AG09319 (cell line): ENCODE measurements around the gene VNN1.

ENCODE experiments used
- DNase-seq: peaks from one replicate; pipeline ENCODE4 v3.0.0-alpha.2; 2010; ENCODE audit warnings: low read depth; ENCODE audit errors: extremely low read depth
- TF ChIP-seq, protein P1 (sequence below): IDR thresholded peaks from 2 replicates; pipeline ENCODE4 v1.5.1; 2011; ENCODE audit warnings: low read depth, mild to moderate bottlenecking, inconsistent platforms, low read length, moderate library complexity

The VNN1 gene

DNA sequence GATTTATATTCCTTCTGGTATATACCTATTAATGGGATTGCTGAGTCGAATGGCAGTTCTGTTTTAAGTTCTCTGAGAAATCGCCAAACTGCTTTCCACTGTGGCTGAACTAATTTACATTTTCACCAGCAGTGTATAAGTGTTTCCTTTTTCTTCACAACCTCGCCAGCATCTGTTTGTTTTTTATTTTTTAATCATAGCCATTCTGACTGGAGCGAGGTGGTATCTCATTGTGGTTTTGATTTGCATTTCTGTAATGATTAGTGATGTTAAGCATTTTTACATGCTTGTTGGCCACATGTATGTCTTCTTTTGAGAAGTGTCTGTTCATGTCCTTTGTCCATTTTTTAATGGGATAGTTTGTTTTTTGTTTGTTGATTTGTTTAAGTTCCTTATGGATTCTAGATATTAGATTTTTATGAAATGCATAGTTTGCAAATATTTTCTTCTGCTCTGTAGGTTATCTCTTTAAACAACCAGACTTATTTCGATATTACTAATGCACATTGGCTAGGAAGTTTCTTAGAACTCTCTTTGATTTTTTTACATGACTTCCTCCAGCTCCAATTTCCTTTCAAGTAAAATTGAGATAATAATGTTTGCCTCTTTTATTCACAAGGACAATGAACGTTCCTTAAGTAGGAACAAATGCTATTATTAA lies 12.2 kb upstream of the VNN1 start:
- no peak for DNase-seq
- TF ChIP-seq, protein P1, sequence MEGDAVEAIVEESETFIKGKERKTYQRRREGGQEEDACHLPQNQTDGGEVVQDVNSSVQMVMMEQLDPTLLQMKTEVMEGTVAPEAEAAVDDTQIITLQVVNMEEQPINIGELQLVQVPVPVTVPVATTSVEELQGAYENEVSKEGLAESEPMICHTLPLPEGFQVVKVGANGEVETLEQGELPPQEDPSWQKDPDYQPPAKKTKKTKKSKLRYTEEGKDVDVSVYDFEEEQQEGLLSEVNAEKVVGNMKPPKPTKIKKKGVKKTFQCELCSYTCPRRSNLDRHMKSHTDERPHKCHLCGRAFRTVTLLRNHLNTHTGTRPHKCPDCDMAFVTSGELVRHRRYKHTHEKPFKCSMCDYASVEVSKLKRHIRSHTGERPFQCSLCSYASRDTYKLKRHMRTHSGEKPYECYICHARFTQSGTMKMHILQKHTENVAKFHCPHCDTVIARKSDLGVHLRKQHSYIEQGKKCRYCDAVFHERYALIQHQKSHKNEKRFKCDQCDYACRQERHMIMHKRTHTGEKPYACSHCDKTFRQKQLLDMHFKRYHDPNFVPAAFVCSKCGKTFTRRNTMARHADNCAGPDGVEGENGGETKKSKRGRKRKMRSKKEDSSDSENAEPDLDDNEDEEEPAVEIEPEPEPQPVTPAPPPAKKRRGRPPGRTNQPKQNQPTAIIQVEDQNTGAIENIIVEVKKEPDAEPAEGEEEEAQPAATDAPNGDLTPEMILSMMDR: no peak

DNA sequence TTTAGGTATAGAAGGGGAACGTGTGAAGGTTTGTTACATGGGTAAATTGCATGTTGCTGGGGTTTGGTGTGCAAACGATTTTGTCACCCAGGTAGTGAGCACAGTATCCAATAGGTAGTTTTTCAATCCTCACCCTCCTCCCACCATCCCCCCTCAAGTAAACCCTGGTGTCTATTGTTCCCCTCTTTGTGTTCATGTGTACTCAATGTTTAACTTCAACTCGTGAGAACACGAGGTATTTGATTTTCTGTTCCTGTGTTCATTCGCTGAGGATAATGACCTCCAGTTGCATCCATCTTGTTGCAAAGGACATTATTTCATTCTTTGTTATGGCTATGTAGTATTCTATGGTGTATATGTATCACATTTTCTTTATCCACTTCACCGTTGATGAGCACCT lies 11.6 kb upstream of the VNN1 start:
- TF ChIP-seq, protein P1: no peak
- no peak for DNase-seq

DNA sequence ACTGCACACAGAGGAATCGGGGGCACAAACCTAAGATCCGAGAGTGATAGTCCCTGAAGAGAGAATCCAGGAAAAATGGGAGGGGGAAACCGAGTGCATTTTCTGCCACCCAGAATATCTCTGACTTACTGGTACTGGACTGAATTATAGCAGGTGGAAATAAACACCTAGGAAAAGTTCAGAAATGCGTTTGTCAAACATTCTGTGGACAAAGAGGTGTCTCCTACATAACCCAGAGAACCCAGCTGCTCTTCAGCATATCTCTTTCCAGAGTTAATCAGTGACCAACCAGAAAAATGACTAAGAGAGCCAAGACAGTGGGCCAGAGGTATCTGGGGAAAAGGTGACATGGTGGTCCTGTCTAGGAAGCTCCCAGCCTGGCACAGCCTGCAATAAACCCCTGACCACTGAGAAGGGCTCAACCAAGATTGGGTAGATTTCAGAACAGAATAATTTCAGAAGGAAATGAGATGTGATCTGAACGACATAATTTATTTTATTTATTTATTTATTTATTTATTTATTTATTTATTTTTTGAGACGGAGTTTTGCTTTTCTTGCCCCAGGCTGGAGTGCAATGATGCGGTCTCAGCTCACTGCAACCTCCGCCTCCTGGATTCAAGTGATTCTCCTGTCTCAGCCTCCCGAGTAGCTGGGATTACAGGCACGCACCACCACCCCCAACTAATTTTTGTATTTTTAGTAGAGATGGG lies 6.0 kb upstream of the VNN1 start:
- TF ChIP-seq, protein P1: no peak
- DNase-seq: no peak

DNA sequence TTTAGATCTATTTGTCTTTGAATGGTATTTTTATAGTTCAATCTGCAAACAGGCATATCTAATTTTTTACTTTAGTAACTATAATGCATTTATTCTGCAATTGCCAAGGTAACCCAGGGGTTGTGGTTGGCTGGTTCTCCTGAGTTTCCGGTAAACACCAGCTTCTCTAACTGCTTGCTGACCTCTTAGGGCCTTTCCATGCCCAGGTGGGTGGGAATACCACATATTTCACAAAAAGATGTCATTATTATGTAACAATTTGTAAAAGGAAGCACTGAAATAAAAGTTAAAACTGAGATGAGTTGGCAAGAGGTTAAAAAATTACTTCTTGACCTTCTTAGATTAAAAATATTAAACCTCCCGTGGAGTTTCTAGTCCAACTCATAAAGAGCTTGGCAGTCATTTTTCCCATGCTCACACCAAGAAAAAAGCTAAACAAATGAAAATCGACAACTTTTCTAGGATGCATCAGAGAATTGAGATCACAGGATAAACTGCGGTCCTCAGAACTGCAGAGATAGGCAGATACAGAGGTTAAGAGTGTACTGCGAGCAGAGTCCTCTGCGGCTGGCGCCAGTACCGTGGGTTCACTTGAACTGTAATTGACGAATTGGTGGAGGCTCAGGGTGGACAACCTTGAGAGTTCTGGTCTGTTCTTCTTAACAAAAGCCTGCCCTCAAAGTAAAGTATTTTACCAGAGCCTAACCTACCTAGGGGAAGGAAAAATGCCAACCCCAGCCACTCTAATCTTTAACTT lies 2.2 kb upstream of the VNN1 start:
- TF ChIP-seq, protein P1: no peak
- DNase-seq: no peak

DNA sequence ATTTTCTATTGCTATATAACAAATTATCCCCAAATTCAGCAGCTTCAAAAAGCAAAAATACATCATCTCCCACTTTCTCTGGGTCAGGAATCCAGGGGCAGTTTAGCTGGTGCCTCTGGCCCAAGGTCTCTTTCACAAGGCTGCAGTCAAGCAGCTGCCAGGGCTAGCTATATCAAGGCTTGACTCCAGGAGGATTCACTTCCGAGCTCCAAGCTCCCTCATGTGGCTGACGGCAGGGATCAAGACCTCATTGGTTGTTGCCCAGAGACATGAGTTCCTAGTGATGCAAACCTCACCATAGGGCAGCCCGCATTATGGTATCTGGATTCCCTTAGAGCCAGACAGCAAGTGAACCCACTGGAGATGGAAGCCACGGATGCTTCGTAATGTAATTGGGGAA lies 1.3 kb upstream of the VNN1 start:
- no peak for DNase-seq
- TF ChIP-seq, protein P1: peak; percentile 47

DNA sequence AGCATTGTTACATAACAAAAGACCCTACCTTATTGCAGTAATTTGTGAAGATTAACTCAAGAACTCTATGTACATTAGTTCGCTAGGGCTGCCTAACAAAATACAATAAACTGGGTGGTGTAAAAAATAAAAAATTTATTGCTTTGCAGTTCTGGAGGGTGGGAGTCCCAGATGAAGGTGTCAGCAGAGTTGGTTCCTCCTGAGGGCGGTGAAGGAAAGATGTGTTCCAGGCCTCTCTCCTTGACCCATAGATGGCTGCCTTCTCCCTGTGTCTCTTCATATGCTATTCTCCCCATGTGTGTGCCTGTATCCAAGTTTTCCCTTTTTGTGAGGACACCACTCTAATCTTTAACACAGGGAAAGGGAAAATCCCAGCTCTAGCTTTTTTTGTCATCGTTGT lies 305 bp upstream of the VNN1 start:
- TF ChIP-seq, protein P1: no peak
- no peak for DNase-seq

DNA sequence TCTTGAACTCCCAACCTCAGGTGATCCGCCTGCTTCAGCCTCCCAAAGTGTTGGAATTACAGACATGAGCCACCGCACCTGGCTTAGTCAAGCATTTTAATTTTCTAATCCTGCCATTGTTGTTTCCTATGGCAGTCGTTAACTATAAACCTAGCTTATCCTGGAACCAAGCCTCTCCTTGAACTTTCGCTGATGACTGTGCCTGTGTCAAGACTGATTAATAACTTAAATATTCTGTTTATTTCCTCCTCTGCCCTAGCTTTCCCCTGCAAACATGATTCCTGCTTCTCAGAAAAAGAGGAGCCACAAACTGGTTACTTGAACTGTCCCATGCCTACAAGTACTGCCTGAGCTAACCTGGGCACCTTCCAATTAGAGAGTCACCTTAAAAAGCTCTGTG lies 1.5 kb downstream of the VNN1 start:
- no peak for DNase-seq
- TF ChIP-seq, protein P1: no peak
